Choroid plexus epithelial cell (primary cell): ENCODE data around the gene ESPN.
A peak's percentile ranks its signal among the peaks of the same experiment; 100 is the strongest.

Experiments
- DNase-seq: peaks from one replicate; pipeline ENCODE4 v3.0.0-alpha.2; 2010; ENCODE audit warnings: low read depth
- H3K4me3 ChIP-seq: 2 replicates; pipeline ENCODE4 v1.5.1; 2011; ENCODE audit warnings: low read depth, mild to moderate bottlenecking, control low read depth, low read length, moderate library complexity
- CTCF ChIP-seq: conservative IDR thresholded peaks from 2 replicates; pipeline ENCODE4 v1.5.1; 2011; ENCODE audit warnings: low read depth, mild to moderate bottlenecking, control low read depth, inconsistent platforms, low read length, moderate library complexity

Gene ESPN

GRCh38 chr1:6495540-6496364, 71.2 kb downstream of the ESPN start:
- no peak for TF ChIP-seq CTCF
- no peak for DNase-seq
- no peak overlapping the region for H3K4me3 ChIP-seq

GRCh38 chr1:6496365-6496721, 71.8 kb downstream of the ESPN start:
- DNase-seq: no peak
- H3K4me3 ChIP-seq: peak overlapping the region; percentile 64
- TF ChIP-seq CTCF: no peak

DNA sequence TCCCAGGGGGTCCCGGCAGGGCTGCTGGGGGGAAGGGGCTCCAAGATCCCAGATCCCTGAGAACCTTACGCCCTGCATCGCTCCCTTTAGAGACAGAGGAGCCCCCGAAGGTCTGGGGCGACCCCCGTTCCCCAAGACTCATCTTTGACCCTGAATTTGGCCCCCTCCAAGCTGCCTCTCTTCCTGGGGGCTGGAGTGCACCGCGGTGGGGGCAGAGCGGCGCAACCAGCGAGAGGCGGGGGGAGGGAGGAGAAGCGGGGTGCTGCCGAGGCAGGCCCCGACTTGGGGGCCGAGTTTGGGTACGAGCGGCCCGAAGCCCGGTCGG, 72.3 kb downstream of the ESPN start:
- TF ChIP-seq CTCF: no peak
- H3K4me3 ChIP-seq: peak overlapping the region; percentile 64
- no peak for DNase-seq

DNA sequence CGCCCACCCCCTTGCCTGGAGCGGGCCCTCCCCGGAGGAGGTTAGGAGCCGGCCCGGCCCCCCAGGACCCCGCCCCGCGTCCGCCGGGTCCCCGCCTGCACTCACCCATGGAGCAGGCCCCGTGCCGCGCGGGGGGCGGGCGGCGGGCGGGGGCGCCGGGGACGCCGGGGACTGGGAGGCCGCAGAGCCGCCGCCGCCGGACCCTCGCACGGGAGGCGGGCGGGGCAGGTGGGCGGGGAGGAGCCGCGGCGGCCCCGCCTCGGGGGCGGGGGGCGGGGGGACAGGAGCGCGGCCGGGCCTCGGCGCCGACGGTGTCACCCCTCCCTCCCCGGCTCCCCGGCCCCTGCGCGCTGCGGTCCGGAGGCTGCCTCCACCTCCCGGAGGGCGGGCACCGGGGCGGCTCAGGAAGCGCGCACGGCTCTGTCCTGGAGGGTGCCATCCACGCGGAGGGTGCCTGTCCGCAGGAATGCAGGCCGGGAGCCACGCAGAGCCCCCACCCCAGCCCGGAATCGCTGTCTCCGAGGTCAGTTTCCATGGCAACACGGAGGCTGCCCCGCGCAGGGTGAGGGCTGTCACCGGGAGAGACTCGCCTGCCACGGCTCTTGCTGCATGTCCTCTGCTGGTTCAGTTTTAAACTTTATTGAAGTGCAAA, 72.8 kb downstream of the ESPN start:
- no peak for DNase-seq
- no peak for TF ChIP-seq CTCF
- H3K4me3 ChIP-seq: peak overlapping the region; percentile 64

- peak overlapping the region; percentile 64 for H3K4me3 ChIP-seq
- TF ChIP-seq CTCF: no peak
- DNase-seq: no peak
These were observed 73.4 kb downstream of the ESPN start for GRCh38 chr1:6497867-6498575.

DNA sequence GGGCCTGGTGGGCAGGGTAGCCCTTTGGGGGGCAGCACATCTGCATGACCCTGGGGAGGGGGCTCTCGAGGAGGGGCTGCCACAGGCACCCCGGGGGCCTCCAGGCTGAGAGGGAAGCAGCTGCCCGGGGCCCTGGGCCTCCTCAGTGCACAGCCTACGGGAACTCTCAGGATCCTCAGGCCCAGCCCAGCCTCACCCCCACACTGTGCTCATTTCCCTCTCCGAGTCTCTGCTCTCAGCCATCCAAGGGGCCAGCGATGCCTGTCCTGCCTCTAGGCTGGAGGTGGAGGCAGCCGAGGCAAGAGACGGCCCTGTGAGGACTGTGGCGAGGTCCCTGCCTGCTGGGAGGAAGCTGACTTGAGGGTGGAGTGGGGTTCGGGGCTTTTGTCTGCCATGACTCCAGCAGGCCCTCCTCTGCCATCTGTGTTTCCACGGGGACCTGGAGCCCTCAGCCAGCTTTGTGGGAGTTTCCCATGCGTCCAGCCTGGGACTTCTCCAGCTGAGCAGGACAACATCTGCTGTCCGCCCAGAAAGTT, 74.1 kb downstream of the ESPN start:
- no peak overlapping the region for H3K4me3 ChIP-seq
- DNase-seq: no peak
- TF ChIP-seq CTCF: no peak
